SW480 (cell line): ENCODE measurements around the gene NCAPG2.
A peak's percentile ranks its signal among the peaks of the same experiment; 100 is the strongest.
"Not testable (repeated sequence)": the region's sequence is repeated elsewhere in the genome, so short reads cannot be mapped to it uniquely, and the experiment has no call there.

Source experiments
- DNase-seq: peaks from one replicate; pipeline ENCODE4 v3.0.0-alpha.2; 2016; ENCODE audit warnings: low spot score

NCAPG2 gene

GRCh38 chr7:158706710-158707590, 2.3 kb upstream of the NCAPG2 start:
- DNase-seq, result no peak

GRCh38 chr7:158706273-158706704, 1.7 kb upstream of the NCAPG2 start:
- no peak for DNase-seq

- DNase-seq, result peak; percentile 7
These were observed 738 bp upstream of the NCAPG2 start for GRCh38 chr7:158705234-158705850.

- DNase-seq, result not testable (repeated sequence)
These were observed 703 bp downstream of the NCAPG2 start for GRCh38 chr7:158703679-158704523.

- no peak for DNase-seq
These were observed 1.7 kb downstream of the NCAPG2 start for GRCh38 chr7:158702944-158703343.

GRCh38 chr7:158702196-158702595, 2.4 kb downstream of the NCAPG2 start:
- DNase-seq, result no peak

GRCh38 chr7:158700008-158700407, 4.6 kb downstream of the NCAPG2 start:
- DNase-seq, result no peak

- DNase-seq, result no peak
These were observed 5.3 kb downstream of the NCAPG2 start for GRCh38 chr7:158699341-158699740.

GRCh38 chr7:158698657-158699195, 5.9 kb downstream of the NCAPG2 start:
- DNase-seq, result no peak

GRCh38 chr7:158697597-158697996, 7.0 kb downstream of the NCAPG2 start:
- DNase-seq, result not testable (repeated sequence)

- peak; percentile 45 for DNase-seq
These were observed 8.7 kb downstream of the NCAPG2 start for GRCh38 chr7:158695726-158696452.

- no peak for DNase-seq
These were observed 9.5 kb downstream of the NCAPG2 start for GRCh38 chr7:158695056-158695455.

GRCh38 chr7:158694650-158695049, 10.0 kb downstream of the NCAPG2 start:
- DNase-seq, result no peak

GRCh38 chr7:158689488-158689887, 15.1 kb downstream of the NCAPG2 start:
- no peak for DNase-seq

GRCh38 chr7:158687406-158687805, 17.2 kb downstream of the NCAPG2 start:
- no peak for DNase-seq

- no peak for DNase-seq
These were observed 18.9 kb downstream of the NCAPG2 start for GRCh38 chr7:158685693-158686092.

GRCh38 chr7:158684329-158684728, 20.3 kb downstream of the NCAPG2 start:
- no peak for DNase-seq

- no peak for DNase-seq
These were observed 21.1 kb downstream of the NCAPG2 start for GRCh38 chr7:158683541-158683940.

- no peak for DNase-seq
These were observed 22.1 kb downstream of the NCAPG2 start for GRCh38 chr7:158682456-158682855.

GRCh38 chr7:158680754-158681153, 23.9 kb downstream of the NCAPG2 start:
- DNase-seq, result no peak

- DNase-seq, result no peak
These were observed 27.7 kb downstream of the NCAPG2 start for GRCh38 chr7:158676906-158677305.
